T-helper 2 cell treated with Interferon-gamma antibody and Interleukin-4, amounts not matched to agents 5 μg/mL and 100 μg/mL, for 36 hours (primary cell): ENCODE data around the gene DGKH.
"Not testable (repeated sequence)": the region's sequence is repeated elsewhere in the genome, so short reads cannot be mapped to it uniquely, and the experiment has no call there.

Source experiments
- DNase-seq: peaks from one replicate; pipeline ENCODE4 v3.0.0; 2021; ENCODE audit warnings: low spot score
- H3K27ac Mint-ChIP-seq: one replicate; pipeline ENCODE4 v1.8.0; 2021; ENCODE audit warnings: mild to moderate bottlenecking, mixed read lengths
- H3K27me3 Mint-ChIP-seq: one replicate; pipeline ENCODE4 v1.8.0; 2021; ENCODE audit warnings: low read depth, mixed read lengths
- H3K36me3 Mint-ChIP-seq: one replicate; pipeline ENCODE4 v1.8.0; 2021; ENCODE audit warnings: low read depth, mixed read lengths
- H3K4me1 Mint-ChIP-seq: one replicate; pipeline ENCODE4 v1.8.0; 2021; ENCODE audit warnings: low read depth, mixed read lengths
- H3K4me3 Mint-ChIP-seq: one replicate; pipeline ENCODE4 v1.8.0; 2022; ENCODE audit warnings: mild to moderate bottlenecking, moderate library complexity, mixed read lengths
- H3K9me3 Mint-ChIP-seq: one replicate; pipeline ENCODE4 v1.8.0; 2021; ENCODE audit warnings: mixed read lengths

The DGKH gene

GRCh38 chr13:42123600-42123999 lies 75.2 kb downstream of the DGKH start:
- no peak for DNase-seq
- Mint-ChIP-seq H3K9me3 (no peaks in the 10 kb centered on the region), H3K4me1 (no peaks in the 10 kb centered on the region), H3K4me3 (no peak overlapping the region), H3K27ac (no peak overlapping the region), H3K36me3 (peaks cover 4% of the 10 kb centered on the region), H3K27me3 (no peaks in the 10 kb centered on the region)

- H3K4me1 Mint-ChIP-seq = no peaks in the 10 kb centered on the region
- no peaks in the 10 kb centered on the region for H3K9me3 Mint-ChIP-seq
- H3K27me3 Mint-ChIP-seq = no peaks in the 10 kb centered on the region
- no peak overlapping the region for H3K27ac Mint-ChIP-seq
- DNase-seq = no peak
- no peak overlapping the region for H3K4me3 Mint-ChIP-seq
- peaks cover 4% of the 10 kb centered on the region for H3K36me3 Mint-ChIP-seq
These were observed 76.6 kb downstream of the DGKH start for GRCh38 chr13:42125046-42125445.

GRCh38 chr13:42127047-42127446 lies 78.6 kb downstream of the DGKH start:
- no peaks in the 10 kb centered on the region for H3K27me3 Mint-ChIP-seq
- peaks cover 4% of the 10 kb centered on the region for H3K36me3 Mint-ChIP-seq
- H3K9me3 Mint-ChIP-seq = no peaks in the 10 kb centered on the region
- H3K4me3 Mint-ChIP-seq = no peak overlapping the region
- DNase-seq = no peak
- no peaks in the 10 kb centered on the region for H3K4me1 Mint-ChIP-seq
- H3K27ac Mint-ChIP-seq = no peak overlapping the region

GRCh38 chr13:42129033-42129432 lies 80.6 kb downstream of the DGKH start:
- no peak overlapping the region for H3K27ac Mint-ChIP-seq
- peaks cover 4% of the 10 kb centered on the region for H3K36me3 Mint-ChIP-seq
- H3K4me1 Mint-ChIP-seq = no peaks in the 10 kb centered on the region
- H3K4me3 Mint-ChIP-seq = no peak overlapping the region
- DNase-seq = no peak
- H3K9me3 Mint-ChIP-seq = no peaks in the 10 kb centered on the region
- no peaks in the 10 kb centered on the region for H3K27me3 Mint-ChIP-seq

- no peaks in the 10 kb centered on the region for H3K27me3 Mint-ChIP-seq
These were observed 88.1 kb downstream of the DGKH start for GRCh38 chr13:42136518-42136917.

GRCh38 chr13:42137856-42138537 lies 89.5 kb downstream of the DGKH start:
- Mint-ChIP-seq H3K4me3 (no peak overlapping the region), H3K27me3 (no peaks in the 10 kb centered on the region), H3K9me3 (peaks cover 7% of the 10 kb centered on the region), H3K27ac (no peak overlapping the region), H3K36me3 (peaks cover 10% of the 10 kb centered on the region), H3K4me1 (peaks cover 3% of the 10 kb centered on the region)
- DNase-seq = no peak

More at GRCh38 chr13:42136518-42136917, 88.1 kb downstream of the DGKH start:
- Mint-ChIP-seq H3K4me1 (peaks cover 2% of the 10 kb centered on the region), H3K4me3 (no peak overlapping the region), H3K9me3 (peaks cover 6% of the 10 kb centered on the region), H3K36me3 (peaks cover 9% of the 10 kb centered on the region), H3K27ac (no peak overlapping the region)
- DNase-seq = no peak

GRCh38 chr13:42140494-42140893 lies 92.0 kb downstream of the DGKH start:
- Mint-ChIP-seq H3K4me1 (peaks cover 3% of the 10 kb centered on the region), H3K4me3 (no peak overlapping the region), H3K9me3 (peaks cover 7% of the 10 kb centered on the region), H3K36me3 (peaks cover 11% of the 10 kb centered on the region), H3K27me3 (no peaks in the 10 kb centered on the region), H3K27ac (no peak overlapping the region)
- DNase-seq = no peak

- not testable (repeated sequence) for H3K9me3 Mint-ChIP-seq, H3K27ac Mint-ChIP-seq, H3K27me3 Mint-ChIP-seq, H3K4me3 Mint-ChIP-seq, DNase-seq, H3K4me1 Mint-ChIP-seq
- H3K36me3 Mint-ChIP-seq = peaks cover 11% of the 10 kb centered on the region
These were observed 92.6 kb downstream of the DGKH start for GRCh38 chr13:42141052-42141451.

GRCh38 chr13:42146359-42146758 lies 97.9 kb downstream of the DGKH start:
- peaks cover 7% of the 10 kb centered on the region for H3K36me3 Mint-ChIP-seq
- H3K4me1 Mint-ChIP-seq = peaks cover 15% of the 10 kb centered on the region
- no peak overlapping the region for H3K4me3 Mint-ChIP-seq
- no peak for DNase-seq
- no peak overlapping the region for H3K27ac Mint-ChIP-seq
- H3K27me3 Mint-ChIP-seq = no peaks in the 10 kb centered on the region
- peaks cover 3% of the 10 kb centered on the region for H3K9me3 Mint-ChIP-seq

GRCh38 chr13:42148538-42148937 lies 100.1 kb downstream of the DGKH start:
- Mint-ChIP-seq H3K4me1 (peaks cover 15% of the 10 kb centered on the region), H3K9me3 (peaks cover 4% of the 10 kb centered on the region), H3K36me3 (peaks cover 8% of the 10 kb centered on the region), H3K4me3 (no peak overlapping the region), H3K27ac (peak overlapping the region; percentile 33), H3K27me3 (no peaks in the 10 kb centered on the region)
- DNase-seq = no peak

- DNase-seq = no peak
- Mint-ChIP-seq H3K27ac (no peak overlapping the region), H3K9me3 (peaks cover 4% of the 10 kb centered on the region), H3K4me1 (peaks cover 15% of the 10 kb centered on the region), H3K27me3 (no peaks in the 10 kb centered on the region), H3K36me3 (peaks cover 7% of the 10 kb centered on the region), H3K4me3 (no peak overlapping the region)
These were observed 100.7 kb downstream of the DGKH start for GRCh38 chr13:42149136-42149535.

- Mint-ChIP-seq H3K4me3 (no peak overlapping the region), H3K27me3 (no peaks in the 10 kb centered on the region), H3K9me3 (peaks cover 4% of the 10 kb centered on the region)
These were observed 103.3 kb downstream of the DGKH start for GRCh38 chr13:42151781-42152180.

GRCh38 chr13:42152495-42152894 lies 104.0 kb downstream of the DGKH start:
- Mint-ChIP-seq H3K36me3 (peaks cover 14% of the 10 kb centered on the region), H3K27me3 (no peaks in the 10 kb centered on the region), H3K4me3 (no peak overlapping the region), H3K4me1 (peaks cover 15% of the 10 kb centered on the region), H3K27ac (no peak overlapping the region), H3K9me3 (peaks cover 4% of the 10 kb centered on the region)
- no peak for DNase-seq

More at GRCh38 chr13:42151781-42152180, 103.3 kb downstream of the DGKH start:
- H3K4me1 Mint-ChIP-seq = peaks cover 15% of the 10 kb centered on the region
- no peak overlapping the region for H3K27ac Mint-ChIP-seq
- H3K36me3 Mint-ChIP-seq = peaks cover 14% of the 10 kb centered on the region
- DNase-seq = no peak

GRCh38 chr13:42153199-42154113 lies 105.0 kb downstream of the DGKH start:
- Mint-ChIP-seq H3K27me3 (no peaks in the 10 kb centered on the region), H3K9me3 (peaks cover 4% of the 10 kb centered on the region), H3K36me3 (peaks cover 16% of the 10 kb centered on the region), H3K4me1 (peaks cover 10% of the 10 kb centered on the region), H3K4me3 (no peak overlapping the region), H3K27ac (no peak overlapping the region)
- DNase-seq = no peak
